ENCODE measurements around the gene NMRAL1.

The NMRAL1 gene

GRCh38 chr16:4465977-4466779, 8.2 kb downstream of the NMRAL1 start:
- DNase-seq (ENCODE audit: low spot score): no peak

DNA sequence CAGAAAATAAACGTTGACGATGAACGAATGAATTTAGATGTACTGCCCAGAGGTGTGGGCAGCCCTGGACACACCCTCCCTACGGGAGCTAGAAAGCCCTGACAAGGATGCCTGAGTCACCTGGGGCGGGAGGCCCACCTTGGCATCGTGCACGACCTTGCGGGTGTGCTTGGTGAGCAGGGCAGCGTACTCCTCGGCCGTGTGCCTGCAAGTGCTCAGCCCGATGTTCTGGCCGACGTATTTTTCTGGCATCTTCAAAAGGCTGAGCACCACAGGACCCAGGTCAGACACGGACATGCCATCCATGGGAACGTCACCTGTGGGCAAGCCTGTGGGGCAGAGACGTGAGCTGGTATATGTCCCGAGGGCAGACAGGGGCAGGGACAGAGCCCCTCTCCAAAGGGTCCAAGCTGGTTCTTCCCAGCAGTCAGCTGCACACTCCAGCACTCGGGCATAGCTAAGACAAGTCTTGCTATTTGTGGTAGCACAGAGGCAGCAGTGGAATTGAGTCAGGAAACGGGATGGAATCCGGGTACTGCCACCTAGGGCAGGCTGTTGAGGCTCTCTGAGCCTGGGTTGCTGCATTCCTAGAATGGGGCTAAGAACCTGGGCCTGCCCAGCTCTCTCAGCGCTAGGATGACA, 10.8 kb downstream of the NMRAL1 start:
- no peak for DNase-seq (ENCODE audit: low spot score)

- DNase-seq (ENCODE audit: low spot score): no peak
Measured at GRCh38 chr16:4461250-4462085, 13.0 kb downstream of the NMRAL1 start.

DNA sequence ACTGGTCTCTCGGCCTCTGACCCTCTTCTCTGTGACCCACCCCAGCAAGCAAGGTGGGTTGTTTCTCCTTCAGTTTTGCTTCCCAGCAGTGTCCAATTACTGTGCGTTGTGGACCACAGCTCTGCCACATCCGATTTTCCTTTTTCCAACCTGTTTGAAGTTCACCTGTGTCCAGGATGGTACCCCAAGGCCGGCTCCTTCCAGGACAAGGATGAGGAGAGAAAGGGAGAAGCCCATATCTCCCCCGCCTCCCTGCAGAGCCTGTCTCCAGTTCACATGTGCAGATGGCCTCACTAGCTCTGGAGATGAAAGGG, 13.5 kb downstream of the NMRAL1 start:
- DNase-seq (ENCODE audit: low spot score): no peak

DNA sequence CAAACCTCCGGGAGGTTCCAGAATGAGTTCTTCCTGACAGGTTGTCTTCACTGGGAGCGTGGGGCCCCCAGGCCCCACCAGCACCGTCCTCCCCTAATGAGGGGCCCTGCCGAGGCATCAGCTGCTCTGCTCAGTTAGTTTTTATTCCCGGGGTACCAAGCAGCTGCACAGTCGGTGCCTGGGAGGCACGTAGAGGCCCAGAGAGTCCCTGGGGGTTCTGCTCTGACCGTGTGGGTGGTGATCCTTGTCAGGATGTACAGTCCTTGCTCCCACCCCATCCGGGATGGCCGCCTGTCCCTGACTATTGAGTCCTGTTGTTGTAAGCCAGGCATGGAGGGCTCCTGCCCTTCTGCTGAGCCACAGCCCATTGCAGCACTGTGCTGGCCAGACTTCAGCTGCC, 18.5 kb downstream of the NMRAL1 start:
- no peak for DNase-seq (ENCODE audit: low spot score)

DNA sequence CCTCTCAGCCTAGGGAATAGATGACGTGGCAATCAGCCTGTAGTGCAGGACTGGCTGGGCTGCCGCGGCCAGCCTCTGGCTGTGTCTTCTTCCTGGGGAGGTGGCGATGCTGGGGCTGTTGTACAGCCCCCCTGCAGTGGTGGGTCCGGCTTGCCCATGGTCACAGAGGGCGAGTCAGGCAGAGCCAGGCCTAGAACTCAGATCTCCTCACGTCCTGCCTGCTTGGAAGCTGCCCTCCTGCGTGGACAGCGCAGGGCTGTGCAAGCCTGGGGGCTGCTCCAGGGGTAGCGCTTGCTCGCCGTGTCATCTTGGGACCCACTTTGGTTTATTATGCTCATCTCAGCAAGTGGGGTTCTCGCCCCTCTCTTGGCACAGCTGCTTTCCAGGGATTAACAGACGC, 19.3 kb downstream of the NMRAL1 start:
- DNase-seq (ENCODE audit: low spot score): no peak

DNA sequence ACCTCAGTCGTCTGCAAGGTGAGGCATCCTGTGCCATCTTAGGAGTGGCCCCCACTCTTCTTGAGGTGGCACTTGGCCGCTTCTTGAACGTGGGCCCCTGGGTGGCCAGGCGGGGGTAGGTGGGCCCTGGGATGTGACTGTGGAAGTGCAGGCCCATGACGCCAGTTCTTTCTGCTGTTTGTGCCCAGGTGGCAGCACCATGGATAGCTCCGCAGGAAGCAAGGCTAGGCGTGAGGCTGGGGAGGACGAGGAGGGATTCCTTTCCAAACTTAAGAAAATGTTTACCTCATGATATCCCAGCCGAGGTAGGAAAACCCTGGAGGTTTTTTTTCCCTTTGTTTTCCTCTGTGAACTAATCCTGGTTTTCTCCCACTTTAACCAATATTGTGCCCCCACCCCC, 19.8 kb downstream of the NMRAL1 start:
- no peak for DNase-seq (ENCODE audit: low spot score)

GRCh38 chr16:4452674-4453073, 21.8 kb downstream of the NMRAL1 start:
- DNase-seq (ENCODE audit: low spot score): no peak

DNA sequence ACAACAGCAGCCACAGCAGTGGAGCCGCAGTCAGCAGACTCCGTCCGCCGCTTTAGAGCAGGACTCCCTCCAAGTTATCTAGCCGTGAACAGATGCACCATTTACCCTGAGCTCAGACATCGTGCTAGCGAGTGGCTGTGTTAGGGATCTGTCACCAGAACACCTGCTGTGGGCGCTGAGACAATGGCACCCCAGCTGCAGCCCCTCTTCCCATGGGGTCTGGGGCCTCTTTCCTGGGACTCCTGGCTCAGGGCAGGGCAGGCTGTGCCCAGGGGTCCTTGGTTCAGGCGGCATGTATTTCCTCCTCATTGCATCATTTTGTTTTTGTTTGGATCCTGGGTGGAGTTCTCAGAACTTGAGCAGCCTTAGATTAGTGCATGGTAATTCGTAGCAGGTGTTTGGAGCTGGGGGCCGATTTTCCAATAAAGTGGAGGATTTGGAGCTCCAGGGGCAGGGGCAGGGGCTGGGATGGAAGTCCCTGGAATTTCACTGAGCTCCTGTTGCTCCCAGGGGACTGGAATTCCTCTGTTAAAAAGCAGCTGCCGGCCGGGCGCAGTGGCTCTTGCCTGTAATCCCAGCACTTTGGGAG, 23.4 kb downstream of the NMRAL1 start:
- DNase-seq (ENCODE audit: low spot score): no peak

GRCh38 chr16:4450430-4450829, 24.0 kb downstream of the NMRAL1 start:
- DNase-seq (ENCODE audit: low spot score): no peak

GRCh38 chr16:4443986-4444385, 30.4 kb downstream of the NMRAL1 start:
- no peak for DNase-seq (ENCODE audit: low spot score)

DNA sequence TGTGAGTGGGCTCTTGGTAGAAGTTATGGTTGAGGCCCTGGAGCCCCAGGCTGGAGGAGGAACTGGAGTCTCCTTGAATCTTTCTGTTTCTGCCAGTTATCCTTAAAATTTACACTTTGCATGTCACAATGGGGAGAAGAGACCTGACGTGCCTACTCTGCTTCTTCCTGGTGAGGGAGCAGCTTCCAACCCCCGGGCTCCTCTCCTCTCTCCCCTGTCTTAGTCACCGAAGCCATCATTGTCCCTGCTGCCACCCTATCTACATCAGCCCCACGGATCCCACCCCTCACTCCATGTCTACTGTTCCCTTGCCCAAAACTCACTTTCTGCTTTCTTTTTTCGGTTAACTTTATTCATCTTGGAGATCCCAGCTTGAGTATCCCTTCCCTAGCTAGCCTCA, 31.2 kb downstream of the NMRAL1 start:
- DNase-seq (ENCODE audit: low spot score): no peak

- DNase-seq (ENCODE audit: low spot score): no peak
Measured at GRCh38 chr16:4442371-4442770, 32.1 kb downstream of the NMRAL1 start.

GRCh38 chr16:4437366-4437765, 37.1 kb downstream of the NMRAL1 start:
- no peak for DNase-seq (ENCODE audit: low spot score)

DNA sequence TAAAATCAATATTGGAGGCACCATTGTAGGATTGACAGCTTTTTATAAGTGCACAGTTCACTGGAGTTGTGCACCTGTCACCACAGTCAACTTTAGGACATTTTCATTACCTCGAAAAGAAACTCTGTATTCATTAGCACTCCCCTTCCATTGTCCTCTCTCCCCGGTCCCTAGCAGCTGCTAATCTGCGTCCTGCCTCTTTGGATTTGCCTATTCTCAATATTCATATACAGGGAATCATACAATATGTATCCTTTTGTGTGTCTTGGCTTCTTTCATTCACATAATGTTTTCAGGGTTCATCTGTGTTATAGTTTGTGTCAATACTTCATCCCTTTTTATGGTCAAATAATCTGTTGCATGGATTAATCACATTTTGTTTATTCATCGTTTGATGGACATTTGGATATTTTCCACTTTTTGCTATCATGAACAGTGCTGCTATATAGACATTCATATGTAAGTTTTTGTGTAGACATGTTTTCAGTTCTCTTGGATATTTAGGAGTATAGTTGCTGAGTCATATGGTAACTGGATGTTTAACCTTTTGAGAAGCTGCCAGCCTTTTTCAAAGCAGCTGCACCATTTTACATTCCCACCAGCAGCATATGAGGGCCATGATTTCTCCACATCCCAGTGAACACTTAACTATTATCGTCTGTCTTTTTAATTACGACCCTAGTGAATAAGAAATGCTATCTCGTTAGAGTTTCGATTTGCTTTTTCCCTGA, 38.9 kb downstream of the NMRAL1 start:
- DNase-seq (ENCODE audit: low spot score): no peak

GRCh38 chr16:4433914-4434787, 40.3 kb downstream of the NMRAL1 start:
- no peak for DNase-seq (ENCODE audit: low spot score)

- DNase-seq (ENCODE audit: low spot score): no peak
Measured at GRCh38 chr16:4433228-4433627, 41.2 kb downstream of the NMRAL1 start.

DNA sequence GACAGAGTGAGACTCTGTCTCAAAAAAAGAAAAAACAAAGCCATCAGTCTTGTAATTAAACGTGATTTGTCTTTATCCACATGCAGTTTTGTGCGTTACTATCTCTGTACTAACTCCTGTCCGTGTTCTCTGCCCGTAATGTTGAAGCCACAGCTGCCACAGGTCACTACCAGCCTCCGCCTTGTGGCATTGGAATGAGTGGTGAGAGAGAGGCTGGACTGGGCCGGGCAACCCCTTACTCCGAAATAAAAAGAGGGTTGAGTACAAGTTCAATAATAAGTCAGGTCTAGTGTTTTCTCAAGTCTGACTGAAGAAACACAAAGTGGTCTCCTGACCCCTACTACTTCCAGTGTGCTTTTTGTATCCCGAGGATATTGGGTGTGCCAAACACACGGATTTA, 43.4 kb downstream of the NMRAL1 start:
- no peak for DNase-seq (ENCODE audit: low spot score)

DNA sequence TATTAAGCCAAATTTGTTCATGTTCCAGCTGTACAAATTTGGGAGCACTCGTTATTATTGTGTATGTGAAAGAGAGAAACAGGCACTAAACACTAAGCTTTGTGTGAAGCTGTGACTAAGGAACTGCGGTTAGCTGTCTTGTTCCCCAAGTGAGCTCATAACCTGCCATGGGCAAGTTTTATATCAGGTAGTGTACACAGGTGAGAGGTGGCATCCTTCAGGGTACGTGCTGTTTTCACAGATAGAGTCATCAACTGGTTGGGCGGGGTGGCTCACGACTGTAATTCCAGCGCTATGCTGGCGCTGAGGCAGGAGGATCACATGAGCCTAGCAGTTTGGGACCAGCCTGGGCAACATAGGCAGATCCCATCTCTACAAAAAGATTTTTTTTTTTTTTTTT, 45.9 kb downstream of the NMRAL1 start:
- no peak for DNase-seq (ENCODE audit: low spot score)

DNA sequence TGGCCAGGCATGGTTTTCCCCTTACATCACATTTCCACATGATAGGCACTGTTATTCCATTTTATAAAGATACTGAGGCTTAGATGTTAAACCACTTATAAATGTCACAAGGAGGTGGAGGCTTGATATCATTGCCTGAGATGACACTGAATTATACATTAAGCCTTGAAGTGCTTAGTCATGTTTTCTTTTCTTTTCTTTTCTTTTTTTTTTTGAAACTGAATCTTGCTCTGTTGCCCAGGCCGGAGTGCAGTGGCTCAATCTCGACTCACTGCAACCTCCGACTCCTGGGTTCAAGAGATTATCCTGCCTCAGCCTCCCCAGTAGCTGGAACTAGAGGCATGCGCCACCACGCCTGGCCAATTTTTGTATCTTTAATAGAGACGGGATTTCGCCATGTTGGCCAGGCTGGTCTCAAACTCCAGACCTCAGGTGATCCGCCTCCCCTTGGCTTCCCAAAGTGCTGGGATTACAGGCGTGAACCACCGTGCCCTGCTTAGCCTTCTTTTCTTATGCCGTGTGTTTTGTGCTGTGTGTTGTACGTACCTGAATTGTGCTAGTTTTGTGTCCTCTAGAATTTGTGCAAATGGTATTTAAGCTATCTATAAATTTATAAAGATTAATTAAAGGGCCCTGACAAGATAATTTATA, 47.6 kb downstream of the NMRAL1 start:
- DNase-seq (ENCODE audit: low spot score): no peak
